H1 (cell line): Measurements from ENCODE around the gene RNF111. TPM values are rescaled to one million over a fixed set of nuclear protein-coding genes. Genes with fewer than 3 reads are reported as not detected.

Experiments used
- CTCF ChIA-PET: fragments of 300-600 bp; sonication (Branson Sonifier 250); formaldehyde crosslinking; loops from one replicate; lab custom pipeline; 2021; ENCODE audit not compliant: partially characterized antibody; lab: Charles Lee
- POLR2A ChIA-PET: fragments of 300-600 bp; sonication (Branson Sonifier 250); formaldehyde crosslinking; loops from one replicate; lab custom pipeline; 2021; ENCODE audit warnings: inconsistent platforms; ENCODE audit not compliant: partially characterized antibody; lab: Charles Lee
- DNase-seq, 2 experiments: peaks; one replicate each; pipeline versions ENCODE4 v3.0.0 to v3.0.0-alpha.2; 2010 to 2022; ENCODE audit warnings: low spot score in 2 of 2, low read depth in 1 of 2, mixed read lengths in 1 of 2
- FAIRE-seq: peaks from 2 replicates; lab custom pipeline; 2011; peaks lifted over from hg19 to GRCh38; lab: Jason Lieb, UNC
- H2AFZ ChIP-seq: 2 replicates; pipeline ENCODE4 v1.8.1; 2012; ENCODE audit warnings: low read length, inconsistent platforms
- H2AK5ac ChIP-seq: 2 replicates; pipeline ENCODE4 v1.6.1; 2013; ENCODE audit warnings: low read depth, low read length
- H2BK120ac ChIP-seq: replicated peaks from 2 replicates; pipeline ENCODE3; 2013; ENCODE audit warnings: low read depth, low read length, inconsistent platforms
- H2BK12ac ChIP-seq: 2 replicates; pipeline ENCODE4 v1.6.1; 2013; ENCODE audit warnings: low read depth, low read length
- H2BK15ac ChIP-seq: 2 replicates; pipeline ENCODE4 v1.6.1; 2013; ENCODE audit warnings: low read length
- H2BK20ac ChIP-seq: 2 replicates; pipeline ENCODE4 v1.6.1; 2013; ENCODE audit warnings: low read length
- H2BK5ac ChIP-seq: 2 replicates; pipeline ENCODE4 v1.6.1; 2013; ENCODE audit warnings: low read depth, low read length
- H3K14ac ChIP-seq: 2 replicates; pipeline ENCODE4 v1.6.1; 2013; ENCODE audit warnings: inconsistent platforms; ENCODE audit not compliant: insufficient read length
- H3K18ac ChIP-seq: 2 replicates; pipeline ENCODE4 v1.6.1; 2013; ENCODE audit warnings: low read length; ENCODE audit errors: extremely low read depth
- H3K23ac ChIP-seq: 2 replicates; pipeline ENCODE4 v1.6.1; 2013; ENCODE audit warnings: inconsistent platforms; ENCODE audit not compliant: insufficient read length
- H3K23me2 ChIP-seq: 2 replicates; pipeline ENCODE4 v1.6.1; 2013; ENCODE audit warnings: low read depth, low read length
- H3K27ac ChIP-seq: 2 replicates; pipeline ENCODE4 v1.6.1; 2011; ENCODE audit warnings: low read depth, low read length, inconsistent platforms
- H3K27me3 ChIP-seq, 4 experiments: replicated peaks in 1 of 4; 1 replicate in 1 of 4; 2 replicates in 3 of 4; pipeline versions ENCODE4 v1.6.1 to v1.8.1; 2011 to 2013; ENCODE audit warnings: low read length in 3 of 4, mild to moderate bottlenecking in 3 of 4, inconsistent platforms in 2 of 4, mixed read lengths in 2 of 4, moderate library complexity in 1 of 4; ENCODE audit not compliant: control insufficient read depth in 3 of 4, insufficient read depth in 3 of 4; ENCODE audit errors: extremely low read depth in 1 of 4
- H3K36me3 ChIP-seq, 4 experiments: 2 replicates each; pipeline versions ENCODE4 v1.6.1 to v1.8.1; 2011 to 2013; ENCODE audit warnings: mild to moderate bottlenecking in 4 of 4, low read length in 3 of 4, moderate library complexity in 2 of 4, control low read depth in 1 of 4, inconsistent platforms in 1 of 4; ENCODE audit not compliant: insufficient read depth in 4 of 4, control insufficient read depth in 2 of 4
- H3K4ac ChIP-seq: replicated peaks from 2 replicates; pipeline ENCODE3; 2013; ENCODE audit warnings: low read length, low read depth, mixed read lengths, inconsistent platforms; ENCODE audit not compliant: insufficient read length
- H3K4me1 ChIP-seq, 4 experiments: replicated peaks in 1 of 4; 1 replicate in 1 of 4; 2 replicates in 3 of 4; pipeline versions ENCODE4 v1.6.1 to v1.8.1; 2011 to 2013; ENCODE audit warnings: low read length in 3 of 4, inconsistent platforms in 2 of 4, mixed read lengths in 1 of 4; ENCODE audit not compliant: insufficient read depth in 4 of 4, control insufficient read depth in 3 of 4
- H3K4me2 ChIP-seq, 2 experiments: 2 replicates each; pipeline versions ENCODE4 v1.6.1 to v1.8.1; 2011 to 2013; ENCODE audit warnings: low read depth in 2 of 2, low read length in 2 of 2, control low read depth in 1 of 2, inconsistent platforms in 1 of 2, mild to moderate bottlenecking in 1 of 2; ENCODE audit not compliant: insufficient read depth in 1 of 2
- H3K4me3 ChIP-seq, 4 experiments: fragments of 200-600, 300-600 bp in 1 of 4; sonication (generic), shearing (Covaris generic), sonication (Bioruptor Twin) in 1 of 4; 2 replicates each; pipeline versions ENCODE4 v1.5.1 to v1.8.1; 2011 to 2016; ENCODE audit warnings: low read length in 4 of 4, low read depth in 3 of 4, control low read depth in 2 of 4, inconsistent platforms in 2 of 4, mild to moderate bottlenecking in 2 of 4, mixed read lengths in 1 of 4, moderate library complexity in 1 of 4; ENCODE audit not compliant: insufficient read depth in 2 of 4; ENCODE audit errors: extremely low read depth in 1 of 4
- H3K56ac ChIP-seq: replicated peaks from 2 replicates; pipeline ENCODE3; 2013; ENCODE audit warnings: low read depth, mild to moderate bottlenecking, mixed read lengths, low read length, inconsistent platforms; ENCODE audit not compliant: insufficient read length
- H3K79me1 ChIP-seq: 2 replicates; pipeline ENCODE4 v1.6.1; 2013; ENCODE audit warnings: low read depth, low read length, control low read depth
- H3K79me2 ChIP-seq, 2 experiments: 2 replicates each; pipeline versions ENCODE4 v1.6.1 to v1.8.1; 2012 to 2013; ENCODE audit warnings: low read length in 2 of 2, mild to moderate bottlenecking in 2 of 2, inconsistent platforms in 1 of 2; ENCODE audit not compliant: insufficient read depth in 2 of 2, control insufficient read depth in 1 of 2
- H3K9ac ChIP-seq, 4 experiments: replicated peaks in 1 of 4; 1 replicate in 1 of 4; 2 replicates in 3 of 4; pipeline versions ENCODE4 v1.6.1 to v1.8.1; 2011 to 2013; ENCODE audit warnings: low read depth in 3 of 4, low read length in 3 of 4, control low read depth in 2 of 4, mild to moderate bottlenecking in 2 of 4, moderate library complexity in 2 of 4, inconsistent platforms in 1 of 4; ENCODE audit errors: extremely low read depth in 1 of 4
- H3K9me3 ChIP-seq, 2 experiments: 2 replicates each; pipeline versions ENCODE4 v1.6.1 to v1.8.1; 2012 to 2013; ENCODE audit warnings: mild to moderate bottlenecking in 2 of 2, moderate library complexity in 2 of 2, control low read depth in 1 of 2, inconsistent platforms in 1 of 2, low read depth in 1 of 2, low read length in 1 of 2, mixed read lengths in 1 of 2; ENCODE audit not compliant: insufficient read depth in 2 of 2
- H4K20me1 ChIP-seq, 2 experiments: replicated peaks in 1 of 2; 2 replicates each; pipeline versions ENCODE3 to v1.8.1; 2011 to 2013; ENCODE audit warnings: inconsistent platforms in 2 of 2, low read length in 2 of 2, mild to moderate bottlenecking in 1 of 2; ENCODE audit not compliant: insufficient read depth in 2 of 2, control insufficient read depth in 1 of 2
- H4K5ac ChIP-seq: 2 replicates; pipeline ENCODE4 v1.6.1; 2013; ENCODE audit warnings: low read length, low read depth, mixed read lengths, inconsistent platforms; ENCODE audit not compliant: insufficient read length
- H4K8ac ChIP-seq: 2 replicates; pipeline ENCODE4 v1.8.0; 2013; ENCODE audit warnings: mild to moderate bottlenecking, moderate library complexity, low read length, inconsistent platforms; ENCODE audit not compliant: insufficient read depth; ENCODE audit errors: extremely low read depth
- H4K91ac ChIP-seq: replicated peaks from 2 replicates; pipeline ENCODE3; 2013; ENCODE audit warnings: low read length, mixed read lengths, inconsistent platforms; ENCODE audit not compliant: insufficient read length
- BACH1 ChIP-seq: IDR thresholded peaks from 2 replicates; pipeline ENCODE4 v1.6.1; 2012; ENCODE audit warnings: low read length, improper control_type of control experiment
- CBX5 ChIP-seq: fragments of 300-800, 300-1000 bp; sonication (generic); IDR thresholded peaks from 2 replicates; pipeline ENCODE4 v1.7.1; 2016; ENCODE audit warnings: antibody characterized with exemption, low read length, low read depth
- CHD1 ChIP-seq: IDR thresholded peaks from 2 replicates; pipeline ENCODE4 v1.6.1; 2012; ENCODE audit warnings: low read depth, low read length, improper control_type of control experiment
- EGR1 ChIP-seq: IDR thresholded peaks from 2 replicates; pipeline ENCODE4 v1.6.1; 2011; ENCODE audit warnings: low read depth, low read length, borderline replicate concordance
- EP300 ChIP-seq, 2 experiments: IDR thresholded peaks; 1 replicate in 1 of 2; 2 replicates in 1 of 2; pipeline ENCODE4 v1.6.1; 2011 to 2012; ENCODE audit warnings: low read depth in 2 of 2, low read length in 2 of 2, mild to moderate bottlenecking in 2 of 2, borderline replicate concordance in 1 of 2, inconsistent platforms in 1 of 2, moderate library complexity in 1 of 2
- FOSL1 ChIP-seq: IDR thresholded peaks from 2 replicates; pipeline ENCODE4 v1.6.1; 2011; ENCODE audit warnings: mild to moderate bottlenecking, low read depth, low read length, moderate library complexity; ENCODE audit not compliant: insufficient read depth
- MAFK ChIP-seq: IDR thresholded peaks from 2 replicates; pipeline ENCODE4 v1.6.1; 2012; ENCODE audit warnings: low read depth, mild to moderate bottlenecking, improper control_type of control experiment, low read length
- POLR2AphosphoS5 ChIP-seq: IDR thresholded peaks from 2 replicates; pipeline ENCODE4 v1.6.1; 2011; ENCODE audit warnings: low read depth, low read length
- RBBP5 ChIP-seq: IDR thresholded peaks from 2 replicates; pipeline ENCODE4 v1.7.1; 2012; ENCODE audit warnings: low read depth, mild to moderate bottlenecking, inconsistent platforms, low read length, moderate library complexity, borderline replicate concordance
- RFX5 ChIP-seq: IDR thresholded peaks from 2 replicates; pipeline ENCODE4 v1.6.1; 2011; ENCODE audit warnings: low read depth, low read length, improper control_type of control experiment, borderline replicate concordance
- TBP ChIP-seq: IDR thresholded peaks from 2 replicates; pipeline ENCODE4 v1.6.1; 2011; ENCODE audit warnings: low read depth, low read length, improper control_type of control experiment
- TCF12 ChIP-seq: IDR thresholded peaks from 2 replicates; pipeline ENCODE4 v1.6.1; 2011; ENCODE audit warnings: low read depth, mild to moderate bottlenecking, low read length
- WGBS, 2 experiments: shearing (Covaris generic) in 1 of 2; methylation state at CpG; one replicate each; pipeline versions ENCODE4 v1.1.6 to v1.1.7; 2013 to 2015; ENCODE audit warnings: low lambda C conversion rate in 2 of 2, mixed read lengths in 2 of 2, inconsistent platforms in 1 of 2, low coverage in 1 of 2, missing lambda C conversion rate in 1 of 2; ENCODE audit not compliant: insufficient replicate concordance in 2 of 2, insufficient coverage in 1 of 2, insufficient read length in 1 of 2; ENCODE audit errors: extremely low coverage in 1 of 2, missing lambda C conversion rate in 1 of 2; 5-methylcytosine and 5-hydroxymethylcytosine counted together
- polyA plus RNA-seq, 7 experiments: library from polyadenylated mRNA; depleted of rRNA in 3 of 7; stranded (reverse) in 5 of 7; unstranded in 2 of 7; fragments of >200 nt in 5 of 7; fragments of 200-250 nt in 2 of 7; gene quantifications; 1 replicate in 5 of 7; 2 replicates in 1 of 7; 4 replicates in 1 of 7; pipeline versions ENCODE4 v1.2.1 to v1.2.3, GENCODE V29; 2011 to 2013; ENCODE audit warnings: missing spikeins in 2 of 7, mixed read lengths in 2 of 7
- total RNA-seq: library from RNA; stranded (reverse); fragmentation: NEBNext Ultra II Directional; extraction: Animal tissue kit (Norgen Biotek cat#: 25700); gene quantifications from 2 replicates; pipeline ENCODE4 v1.2.1, GENCODE V29; 2021
- TF ChIP-seq, protein P1 (sequence below): IDR thresholded peaks from 2 replicates; pipeline ENCODE4 v1.6.1; 2012; ENCODE audit warnings: low read length, inconsistent platforms

RNF111 gene
- total and polyA plus RNA-seq, 2 of the 8 experiments (the other 6 are each of a cell fraction or from before 2014, with no cell fraction given): 18.5 to 26.6 TPM

DNA sequence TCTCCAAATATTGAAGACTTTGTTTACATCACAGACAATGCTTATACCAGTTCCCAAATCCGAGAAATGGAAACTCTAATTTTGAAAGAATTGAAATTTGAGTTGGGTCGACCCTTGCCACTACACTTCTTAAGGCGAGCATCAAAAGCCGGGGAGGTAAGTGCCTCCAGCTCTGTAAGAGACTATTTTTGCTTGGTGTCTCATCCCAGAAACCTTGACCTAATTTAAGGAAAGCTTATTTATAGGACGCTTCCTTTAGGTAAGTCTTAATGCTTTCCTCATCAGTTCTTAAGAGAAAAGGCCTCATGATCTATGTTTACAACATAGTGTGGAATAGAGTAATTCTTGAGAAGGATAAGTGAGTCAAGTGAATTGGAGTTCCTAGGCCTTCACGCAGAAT, 129.3 kb downstream of the RNF111 start:
- no peak overlapping the region for H3K56ac ChIP-seq
- FAIRE-seq: no peak
- CTCF ChIA-PET: interaction anchor here (0.7 to 1.3 kb wide), 2 partner anchors 11 to 385 kb away, joined by 3 to 4 read pairs; no protein-coding TSS in a partner anchor
- TF ChIP-seq TCF12: no peak
- no peak for TF ChIP-seq EP300 (IDR thresholded peaks at IDR 0.05; ENCODE audit: borderline replicate concordance in 1 of 2, low read depth in 2 of 2, low read length in 2 of 2)
- TF ChIP-seq BACH1: no peak
- no peak for TF ChIP-seq RFX5
- TF ChIP-seq, protein P1, sequence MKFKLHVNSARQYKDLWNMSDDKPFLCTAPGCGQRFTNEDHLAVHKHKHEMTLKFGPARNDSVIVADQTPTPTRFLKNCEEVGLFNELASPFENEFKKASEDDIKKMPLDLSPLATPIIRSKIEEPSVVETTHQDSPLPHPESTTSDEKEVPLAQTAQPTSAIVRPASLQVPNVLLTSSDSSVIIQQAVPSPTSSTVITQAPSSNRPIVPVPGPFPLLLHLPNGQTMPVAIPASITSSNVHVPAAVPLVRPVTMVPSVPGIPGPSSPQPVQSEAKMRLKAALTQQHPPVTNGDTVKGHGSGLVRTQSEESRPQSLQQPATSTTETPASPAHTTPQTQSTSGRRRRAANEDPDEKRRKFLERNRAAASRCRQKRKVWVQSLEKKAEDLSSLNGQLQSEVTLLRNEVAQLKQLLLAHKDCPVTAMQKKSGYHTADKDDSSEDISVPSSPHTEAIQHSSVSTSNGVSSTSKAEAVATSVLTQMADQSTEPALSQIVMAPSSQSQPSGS: no peak
- no peak for TF ChIP-seq CHD1
- no peak for TF ChIP-seq RBBP5
- no peak for TF ChIP-seq TBP
- no peak for TF ChIP-seq POLR2AphosphoS5
- TF ChIP-seq EGR1: no peak
- TF ChIP-seq CBX5: no peak
- no peak for TF ChIP-seq MAFK
- no peak for TF ChIP-seq FOSL1

More for the DNA sequence above, 129.3 kb downstream of the RNF111 start:
- H2AFZ ChIP-seq: no peak overlapping the region
- H3K36me3 ChIP-seq: peaks cover 15 to 74% (median 59%) of the 10 kb centered on the region in 4 experiments
- H4K8ac ChIP-seq: no peak overlapping the region
- no peaks in the 10 kb centered on the region for H3K27me3 ChIP-seq
- H3K4me3 ChIP-seq: no peak overlapping the region
- H3K18ac ChIP-seq: no peak overlapping the region
- H4K5ac ChIP-seq: no peak overlapping the region
- H3K9me3 ChIP-seq: no peaks in the 10 kb centered on the region
- no peak overlapping the region for H3K23ac ChIP-seq
- no peaks in the 10 kb centered on the region for H4K20me1 ChIP-seq
- no peak overlapping the region for H3K4ac ChIP-seq
- H2BK120ac ChIP-seq: no peak overlapping the region
- no peak for DNase-seq
- POLR2A ChIA-PET: interaction anchor here (1.3 to 2.6 kb wide), 2 partner anchors 14 to 17 kb away, joined by 4 to 7 read pairs; no protein-coding TSS in a partner anchor
- no peaks in the 10 kb centered on the region; the same call in 1 of the 2 replicates for H3K23me2 ChIP-seq
- H4K91ac ChIP-seq: no peak overlapping the region
- H2BK5ac ChIP-seq: no peak overlapping the region
- H3K27ac ChIP-seq: no peak overlapping the region
- H2BK12ac ChIP-seq: no peak overlapping the region
- H3K4me1 ChIP-seq: no peaks in the 10 kb centered on the region
- H2BK20ac ChIP-seq: no peak overlapping the region
- no peak overlapping the region for H3K14ac ChIP-seq
- WGBS, 2 experiments: 90% methylated on average over 6 of the region's 6 CpGs; no CpG with 5 or more reads in 1 of the 2 experiments
- H2AK5ac ChIP-seq: no peak overlapping the region
- H3K4me2 ChIP-seq: no peak overlapping the region
- no peak overlapping the region for H3K9ac ChIP-seq
- H3K79me1 ChIP-seq: no peaks in the 10 kb centered on the region
- no peaks in the 10 kb centered on the region for H3K79me2 ChIP-seq
- H2BK15ac ChIP-seq: no peak overlapping the region
